K562 (cell line): ENCODE results near the gene TSR3. TPM values are rescaled to one million over a fixed set of nuclear protein-coding genes. Genes with fewer than 3 reads are reported as not detected.

ENCODE experiments used
- BRD4 ChIP-seq: fragments of 200-600 bp; sonication (generic); IDR thresholded peaks from 2 replicates; pipeline ENCODE4 v1.6.1; 2017; ENCODE audit warnings: inconsistent platforms
- ERF ChIP-seq: fragments of 450-650 bp; formaldehyde crosslinking; IDR thresholded peaks from 2 replicates; pipeline ENCODE4 v1.4.0; 2020; ENCODE audit warnings: mild to moderate bottlenecking, mixed read lengths
- ESRRA ChIP-seq: fragments of 450-650 bp; IDR thresholded peaks from 2 replicates; pipeline ENCODE4 v1.6.1; 2014; ENCODE audit warnings: low read depth, mild to moderate bottlenecking, moderate library complexity, borderline replicate concordance
- FOXJ2 ChIP-seq: fragments of 200-800 bp; sonication (Bioruptor generic); IDR thresholded peaks from 2 replicates; pipeline ENCODE4 v1.6.1; 2016; ENCODE audit warnings: missing genetic modification characterization, missing compliant biosample characterization
- HMG20A ChIP-seq: fragments of 450-650 bp; formaldehyde crosslinking; conservative IDR thresholded peaks from 2 replicates; pipeline ENCODE4 v1.4.0; 2020; ENCODE audit warnings: mild to moderate bottlenecking, mixed read lengths
- LEF1 ChIP-seq: fragments of 450-650 bp; IDR thresholded peaks from 2 replicates; pipeline ENCODE4 v1.6.1; 2016; ENCODE audit warnings: mild to moderate bottlenecking
- MTA3 ChIP-seq: fragments of 450-650 bp; formaldehyde crosslinking; IDR thresholded peaks from 2 replicates; pipeline ENCODE4 v1.6.1; 2017; ENCODE audit warnings: mild to moderate bottlenecking, borderline replicate concordance
- NCOA4 ChIP-seq: fragments of 450-650 bp; IDR thresholded peaks from 2 replicates; pipeline ENCODE4 v1.6.1; 2018; ENCODE audit warnings: mild to moderate bottlenecking; ENCODE audit not compliant: partially characterized antibody
- SIX5 ChIP-seq, 2 experiments: IDR thresholded peaks; 2 replicates each; pipeline ENCODE4 v1.6.1; 2011; ENCODE audit warnings: low read length in 2 of 2, borderline replicate concordance in 1 of 2, low read depth in 1 of 2, mild to moderate bottlenecking in 1 of 2, moderate library complexity in 1 of 2; ENCODE audit not compliant: insufficient read depth in 1 of 2
- TGIF2 ChIP-seq: sonication (generic); formaldehyde crosslinking; IDR thresholded peaks from 2 replicates; pipeline ENCODE4 v1.8.1; 2022; ENCODE audit warnings: mild to moderate bottlenecking, missing genetic modification reagents, moderate library complexity
- ZBTB5 ChIP-seq: fragments of 450-650 bp; IDR thresholded peaks from 2 replicates; pipeline ENCODE4 v1.6.1; 2017; ENCODE audit warnings: antibody characterized with exemption
- ZNF24 ChIP-seq: fragments of 450-650 bp; IDR thresholded peaks from 2 replicates; pipeline ENCODE4 v1.6.1; 2016
- ZNF274 ChIP-seq: IDR thresholded peaks from 2 replicates; pipeline ENCODE4 v1.6.1; 2011; ENCODE audit warnings: low read depth, mild to moderate bottlenecking, low read length, moderate library complexity, borderline replicate concordance
- ZNF311 ChIP-seq: fragments of 250-450 bp; sonication (Bioruptor Pico); IDR thresholded peaks from 2 replicates; pipeline ENCODE4 v1.4.0; 2020; ENCODE audit warnings: mild to moderate bottlenecking, moderate library complexity
- polyA plus RNA-seq, 8 experiments: library from polyadenylated mRNA; depleted of rRNA in 4 of 8; stranded (reverse) in 5 of 8; unstranded in 3 of 8; fragments of >200 nt; fragmentation: Nextera tagmentation in 2 of 8; fragmentation: Illumina TruSeq in 1 of 8; extraction: Ambion mirVana in 2 of 8; extraction: Trizol in 1 of 8; gene quantifications; 2 replicates each; pipeline versions ENCODE4 v1.2.1 to v1.2.3, GENCODE V29; 2011 to 2014; ENCODE audit warnings: inconsistent platforms in 1 of 8, missing spikeins in 1 of 8
- total RNA-seq, 7 experiments: library from RNA; depleted of rRNA in 6 of 7; stranded (reverse); fragments of >200 nt in 6 of 7; fragmentation: Illumina TruSeq in 2 of 7; extraction: Trizol in 2 of 7; gene quantifications; 2 replicates each; pipeline versions ENCODE4 v1.2.1 to v1.2.3, GENCODE V29; 2011 to 2021; ENCODE audit warnings: low replicate concordance in 1 of 7
- TF ChIP-seq, protein P1 (sequence below): fragments of 250-450 bp; sonication (Bioruptor Pico); IDR thresholded peaks from 2 replicates; pipeline ENCODE4 v1.8.0; 2022; ENCODE audit warnings: moderate library complexity, mild to moderate bottlenecking, inconsistent platforms
- TF ChIP-seq, protein P2 (sequence below): fragments of 450-650 bp; IDR thresholded peaks from 2 replicates; pipeline ENCODE4 v1.6.1; 2017; ENCODE audit warnings: antibody characterized with exemption, mild to moderate bottlenecking
- TF ChIP-seq, protein P3 (sequence below): fragments of 250-450 bp; sonication (Bioruptor Pico); IDR thresholded peaks from 2 replicates; pipeline ENCODE4 v1.4.0; 2020; ENCODE audit warnings: mild to moderate bottlenecking, moderate library complexity

Gene TSR3
- total and polyA plus RNA-seq, 9 of the 15 experiments (the other 6 are each of a cell fraction or from before 2014, with no cell fraction given), result 1.5 to 74.8 (median 16.5) TPM

DNA sequence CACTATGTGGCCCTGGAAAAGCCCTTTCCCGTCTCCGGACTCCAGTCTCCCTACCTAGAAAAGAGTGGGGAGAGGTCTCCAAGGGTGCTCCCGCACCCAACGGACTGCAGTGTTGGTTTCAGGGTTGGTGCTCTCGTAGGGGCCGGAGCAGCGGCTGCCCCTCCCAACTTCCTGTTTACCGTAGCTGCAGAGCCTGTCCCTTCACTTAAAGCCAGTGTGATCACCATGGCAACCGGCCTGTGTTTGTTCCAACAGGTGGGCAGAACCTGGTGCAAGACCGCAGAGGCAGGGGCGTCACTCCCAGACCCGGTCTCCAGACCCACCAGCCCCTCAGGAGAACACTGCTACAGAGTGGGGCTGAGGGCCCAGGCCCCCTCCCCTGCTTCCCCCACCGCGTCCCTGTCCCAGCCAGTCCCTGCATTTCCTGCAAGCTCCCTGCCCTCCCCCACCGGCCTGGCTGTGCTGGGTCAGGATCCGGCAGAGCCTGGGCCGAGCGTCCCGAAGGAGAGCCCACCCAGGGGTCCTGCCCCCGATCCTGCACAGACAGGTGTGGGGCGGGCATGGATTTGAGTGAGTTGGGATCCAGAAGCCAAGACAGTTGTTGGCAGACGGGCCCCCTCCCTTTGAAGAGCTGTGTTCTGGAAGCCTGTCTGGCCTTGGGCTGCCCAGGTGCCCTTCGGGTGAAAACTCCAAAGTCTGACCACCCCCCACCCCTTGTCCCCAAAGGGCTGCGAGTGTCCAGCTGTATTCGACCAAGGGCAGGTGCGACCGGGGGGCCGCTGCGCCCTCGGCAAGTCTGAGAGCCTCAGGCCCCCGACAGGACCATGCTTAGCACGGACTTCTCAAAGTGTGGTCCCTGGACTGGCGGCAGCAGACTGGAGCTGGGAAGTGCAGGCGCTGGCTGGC lies 19.7 kb downstream of the TSR3 start (continued):
- peak; percentile 8; the same call in 1 of the 2 replicates for TF ChIP-seq ESRRA
- TF ChIP-seq SIX5 (IDR thresholded peaks at IDR 0.05; ENCODE audit: borderline replicate concordance in 1 of 2, insufficient read depth in 1 of 2, low read depth in 1 of 2, low read length in 2 of 2), result no peak
- no peak for TF ChIP-seq BRD4
- peak; percentile 32; the same call in 1 of the 2 replicates for TF ChIP-seq LEF1
- TF ChIP-seq HMG20A (CRISPR knock-in tag), result no peak
- TF ChIP-seq ZNF311 (CRISPR knock-in tag), result no peak
- no peak for TF ChIP-seq NCOA4
- TF ChIP-seq FOXJ2 (tag), result peak; percentile 96
- TF ChIP-seq TGIF2, result no peak
- peak; percentile 53; the same call in 1 of the 2 replicates for TF ChIP-seq MTA3
- TF ChIP-seq ZNF274, result no peak
- TF ChIP-seq ZNF24, result no peak; the same call in 1 of the 2 replicates
- no peak for TF ChIP-seq ERF (CRISPR knock-in tag)
- TF ChIP-seq, protein P1, sequence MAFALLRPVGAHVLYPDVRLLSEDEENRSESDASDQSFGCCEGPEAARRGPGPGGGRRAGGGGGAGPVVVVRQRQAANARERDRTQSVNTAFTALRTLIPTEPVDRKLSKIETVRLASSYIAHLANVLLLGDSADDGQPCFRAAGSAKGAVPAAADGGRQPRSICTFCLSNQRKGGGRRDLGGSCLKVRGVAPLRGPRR, result no peak
- TF ChIP-seq ZBTB5, result no peak
- TF ChIP-seq, protein P2, sequence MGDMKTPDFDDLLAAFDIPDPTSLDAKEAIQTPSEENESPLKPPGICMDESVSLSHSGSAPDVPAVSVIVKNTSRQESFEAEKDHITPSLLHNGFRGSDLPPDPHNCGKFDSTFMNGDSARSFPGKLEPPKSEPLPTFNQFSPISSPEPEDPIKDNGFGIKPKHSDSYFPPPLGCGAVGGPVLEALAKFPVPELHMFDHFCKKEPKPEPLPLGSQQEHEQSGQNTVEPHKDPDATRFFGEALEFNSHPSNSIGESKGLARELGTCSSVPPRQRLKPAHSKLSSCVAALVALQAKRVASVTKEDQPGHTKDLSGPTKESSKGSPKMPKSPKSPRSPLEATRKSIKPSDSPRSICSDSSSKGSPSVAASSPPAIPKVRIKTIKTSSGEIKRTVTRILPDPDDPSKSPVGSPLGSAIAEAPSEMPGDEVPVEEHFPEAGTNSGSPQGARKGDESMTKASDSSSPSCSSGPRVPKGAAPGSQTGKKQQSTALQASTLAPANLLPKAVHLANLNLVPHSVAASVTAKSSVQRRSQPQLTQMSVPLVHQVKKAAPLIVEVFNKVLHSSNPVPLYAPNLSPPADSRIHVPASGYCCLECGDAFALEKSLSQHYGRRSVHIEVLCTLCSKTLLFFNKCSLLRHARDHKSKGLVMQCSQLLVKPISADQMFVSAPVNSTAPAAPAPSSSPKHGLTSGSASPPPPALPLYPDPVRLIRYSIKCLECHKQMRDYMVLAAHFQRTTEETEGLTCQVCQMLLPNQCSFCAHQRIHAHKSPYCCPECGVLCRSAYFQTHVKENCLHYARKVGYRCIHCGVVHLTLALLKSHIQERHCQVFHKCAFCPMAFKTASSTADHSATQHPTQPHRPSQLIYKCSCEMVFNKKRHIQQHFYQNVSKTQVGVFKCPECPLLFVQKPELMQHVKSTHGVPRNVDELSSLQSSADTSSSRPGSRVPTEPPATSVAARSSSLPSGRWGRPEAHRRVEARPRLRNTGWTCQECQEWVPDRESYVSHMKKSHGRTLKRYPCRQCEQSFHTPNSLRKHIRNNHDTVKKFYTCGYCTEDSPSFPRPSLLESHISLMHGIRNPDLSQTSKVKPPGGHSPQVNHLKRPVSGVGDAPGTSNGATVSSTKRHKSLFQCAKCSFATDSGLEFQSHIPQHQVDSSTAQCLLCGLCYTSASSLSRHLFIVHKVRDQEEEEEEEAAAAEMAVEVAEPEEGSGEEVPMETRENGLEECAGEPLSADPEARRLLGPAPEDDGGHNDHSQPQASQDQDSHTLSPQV, result peak; percentile 27
- TF ChIP-seq, protein P3, sequence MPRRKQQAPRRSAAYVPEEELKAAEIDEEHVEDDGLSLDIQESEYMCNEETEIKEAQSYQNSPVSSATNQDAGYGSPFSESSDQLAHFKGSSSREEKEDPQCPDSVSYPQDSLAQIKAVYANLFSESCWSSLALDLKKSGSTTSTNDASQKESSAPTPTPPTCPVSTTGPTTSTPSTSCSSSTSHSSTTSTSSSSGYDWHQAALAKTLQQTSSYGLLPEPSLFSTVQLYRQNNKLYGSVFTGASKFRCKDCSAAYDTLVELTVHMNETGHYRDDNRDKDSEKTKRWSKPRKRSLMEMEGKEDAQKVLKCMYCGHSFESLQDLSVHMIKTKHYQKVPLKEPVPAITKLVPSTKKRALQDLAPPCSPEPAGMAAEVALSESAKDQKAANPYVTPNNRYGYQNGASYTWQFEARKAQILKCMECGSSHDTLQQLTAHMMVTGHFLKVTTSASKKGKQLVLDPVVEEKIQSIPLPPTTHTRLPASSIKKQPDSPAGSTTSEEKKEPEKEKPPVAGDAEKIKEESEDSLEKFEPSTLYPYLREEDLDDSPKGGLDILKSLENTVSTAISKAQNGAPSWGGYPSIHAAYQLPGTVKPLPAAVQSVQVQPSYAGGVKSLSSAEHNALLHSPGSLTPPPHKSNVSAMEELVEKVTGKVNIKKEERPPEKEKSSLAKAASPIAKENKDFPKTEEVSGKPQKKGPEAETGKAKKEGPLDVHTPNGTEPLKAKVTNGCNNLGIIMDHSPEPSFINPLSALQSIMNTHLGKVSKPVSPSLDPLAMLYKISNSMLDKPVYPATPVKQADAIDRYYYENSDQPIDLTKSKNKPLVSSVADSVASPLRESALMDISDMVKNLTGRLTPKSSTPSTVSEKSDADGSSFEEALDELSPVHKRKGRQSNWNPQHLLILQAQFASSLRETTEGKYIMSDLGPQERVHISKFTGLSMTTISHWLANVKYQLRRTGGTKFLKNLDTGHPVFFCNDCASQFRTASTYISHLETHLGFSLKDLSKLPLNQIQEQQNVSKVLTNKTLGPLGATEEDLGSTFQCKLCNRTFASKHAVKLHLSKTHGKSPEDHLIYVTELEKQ (CRISPR knock-in tag), result no peak
